ENCODE data around the gene ZNF592.

The ZNF592 gene

GRCh38 chr15:84765675-84766074 is 17.3 kb downstream of the ZNF592 start:
- H3K36me3 ChIP-seq (ENCODE audit: control insufficient read depth, insufficient read depth, low read length), result peaks cover 4% of the 10 kb centered on the region
- no peak overlapping the region for H3K9ac ChIP-seq (ENCODE audit: low read length)
- no peaks in the 10 kb centered on the region for H3K4me1 ChIP-seq (ENCODE audit: control insufficient read depth, insufficient read depth, low read length)
- no peaks in the 10 kb centered on the region for H3K27me3 ChIP-seq (ENCODE audit: control insufficient read depth, insufficient read depth, low read length)
- H3K4me3 ChIP-seq (ENCODE audit: low read length), result no peak overlapping the region
- no peak overlapping the region for H3K27ac ChIP-seq (ENCODE audit: low read depth, low read length)

- Histone ChIP-seq H3K4me1 (ENCODE audit: control insufficient read depth, insufficient read depth, low read length) (no peaks in the 10 kb centered on the region), H3K4me3 (ENCODE audit: low read length) (no peak overlapping the region), H3K27me3 (ENCODE audit: control insufficient read depth, insufficient read depth, low read length) (no peaks in the 10 kb centered on the region), H3K27ac (ENCODE audit: low read depth, low read length) (no peak overlapping the region), H3K36me3 (ENCODE audit: control insufficient read depth, insufficient read depth, low read length) (peaks cover 4% of the 10 kb centered on the region), H3K9ac (ENCODE audit: low read length) (no peak overlapping the region)
These were observed 18.2 kb downstream of the ZNF592 start for GRCh38 chr15:84766461-84767035.

GRCh38 chr15:84772031-84772430 is 23.6 kb downstream of the ZNF592 start:
- no peak overlapping the region for H3K27ac ChIP-seq (ENCODE audit: low read depth, low read length)
- H3K4me3 ChIP-seq (ENCODE audit: low read length), result no peak overlapping the region
- no peaks in the 10 kb centered on the region for H3K27me3 ChIP-seq (ENCODE audit: control insufficient read depth, insufficient read depth, low read length)
- no peak overlapping the region for H3K9ac ChIP-seq (ENCODE audit: low read length)
- no peaks in the 10 kb centered on the region for H3K4me1 ChIP-seq (ENCODE audit: control insufficient read depth, insufficient read depth, low read length)
- H3K36me3 ChIP-seq (ENCODE audit: control insufficient read depth, insufficient read depth, low read length), result no peaks in the 10 kb centered on the region

- Histone ChIP-seq H3K27ac (ENCODE audit: low read depth, low read length) (no peak overlapping the region), H3K9ac (ENCODE audit: low read length) (no peak overlapping the region), H3K27me3 (ENCODE audit: control insufficient read depth, insufficient read depth, low read length) (no peaks in the 10 kb centered on the region), H3K4me3 (ENCODE audit: low read length) (no peak overlapping the region), H3K4me1 (ENCODE audit: control insufficient read depth, insufficient read depth, low read length) (no peaks in the 10 kb centered on the region), H3K36me3 (ENCODE audit: control insufficient read depth, insufficient read depth, low read length) (no peaks in the 10 kb centered on the region)
These were observed 24.1 kb downstream of the ZNF592 start for GRCh38 chr15:84772467-84772866.

GRCh38 chr15:84773716-84774115 is 25.3 kb downstream of the ZNF592 start:
- no peaks in the 10 kb centered on the region for H3K36me3 ChIP-seq (ENCODE audit: control insufficient read depth, insufficient read depth, low read length)
- H3K9ac ChIP-seq (ENCODE audit: low read length), result no peak overlapping the region
- H3K4me3 ChIP-seq (ENCODE audit: low read length), result no peak overlapping the region
- no peaks in the 10 kb centered on the region for H3K27me3 ChIP-seq (ENCODE audit: control insufficient read depth, insufficient read depth, low read length)
- no peak overlapping the region for H3K27ac ChIP-seq (ENCODE audit: low read depth, low read length)
- no peaks in the 10 kb centered on the region for H3K4me1 ChIP-seq (ENCODE audit: control insufficient read depth, insufficient read depth, low read length)

GRCh38 chr15:84775867-84776449 is 27.6 kb downstream of the ZNF592 start:
- Histone ChIP-seq H3K9ac (ENCODE audit: low read length) (no peak overlapping the region), H3K36me3 (ENCODE audit: control insufficient read depth, insufficient read depth, low read length) (no peaks in the 10 kb centered on the region), H3K4me3 (ENCODE audit: low read length) (no peak overlapping the region), H3K27me3 (ENCODE audit: control insufficient read depth, insufficient read depth, low read length) (no peaks in the 10 kb centered on the region), H3K4me1 (ENCODE audit: control insufficient read depth, insufficient read depth, low read length) (no peaks in the 10 kb centered on the region), H3K27ac (ENCODE audit: low read depth, low read length) (no peak overlapping the region)

GRCh38 chr15:84778194-84778593 is 29.8 kb downstream of the ZNF592 start:
- Histone ChIP-seq H3K36me3 (ENCODE audit: control insufficient read depth, insufficient read depth, low read length) (peaks cover 10% of the 10 kb centered on the region), H3K4me3 (ENCODE audit: low read length) (no peak overlapping the region), H3K4me1 (ENCODE audit: control insufficient read depth, insufficient read depth, low read length) (no peaks in the 10 kb centered on the region), H3K9ac (ENCODE audit: low read length) (no peak overlapping the region), H3K27me3 (ENCODE audit: control insufficient read depth, insufficient read depth, low read length) (no peaks in the 10 kb centered on the region), H3K27ac (ENCODE audit: low read depth, low read length) (no peak overlapping the region)

GRCh38 chr15:84780492-84780891 is 32.1 kb downstream of the ZNF592 start:
- H3K36me3 ChIP-seq (ENCODE audit: control insufficient read depth, insufficient read depth, low read length), result peaks cover 31% of the 10 kb centered on the region

GRCh38 chr15:84781495-84781894 is 33.1 kb downstream of the ZNF592 start:
- Histone ChIP-seq H3K4me3 (ENCODE audit: low read length) (no peak overlapping the region), H3K36me3 (ENCODE audit: control insufficient read depth, insufficient read depth, low read length) (peaks cover 35% of the 10 kb centered on the region), H3K27ac (ENCODE audit: low read depth, low read length) (no peak overlapping the region), H3K4me1 (ENCODE audit: control insufficient read depth, insufficient read depth, low read length) (no peaks in the 10 kb centered on the region), H3K27me3 (ENCODE audit: control insufficient read depth, insufficient read depth, low read length) (no peaks in the 10 kb centered on the region), H3K9ac (ENCODE audit: low read length) (no peak overlapping the region)

More at GRCh38 chr15:84780492-84780891, 32.1 kb downstream of the ZNF592 start:
- no peaks in the 10 kb centered on the region for H3K4me1 ChIP-seq (ENCODE audit: control insufficient read depth, insufficient read depth, low read length)
- H3K9ac ChIP-seq (ENCODE audit: low read length), result no peak overlapping the region
- no peak overlapping the region for H3K27ac ChIP-seq (ENCODE audit: low read depth, low read length)
- no peaks in the 10 kb centered on the region for H3K27me3 ChIP-seq (ENCODE audit: control insufficient read depth, insufficient read depth, low read length)
- H3K4me3 ChIP-seq (ENCODE audit: low read length), result no peak overlapping the region

GRCh38 chr15:84782346-84782745 is 34.0 kb downstream of the ZNF592 start:
- Histone ChIP-seq H3K36me3 (ENCODE audit: control insufficient read depth, insufficient read depth, low read length) (peaks cover 39% of the 10 kb centered on the region), H3K4me3 (ENCODE audit: low read length) (no peak overlapping the region), H3K9ac (ENCODE audit: low read length) (no peak overlapping the region), H3K4me1 (ENCODE audit: control insufficient read depth, insufficient read depth, low read length) (no peaks in the 10 kb centered on the region), H3K27me3 (ENCODE audit: control insufficient read depth, insufficient read depth, low read length) (no peaks in the 10 kb centered on the region), H3K27ac (ENCODE audit: low read depth, low read length) (no peak overlapping the region)

GRCh38 chr15:84783493-84784251 is 35.3 kb downstream of the ZNF592 start:
- H3K36me3 ChIP-seq (ENCODE audit: control insufficient read depth, insufficient read depth, low read length), result peaks cover 40% of the 10 kb centered on the region
- H3K27ac ChIP-seq (ENCODE audit: low read depth, low read length), result no peak overlapping the region
- peaks cover 3% of the 10 kb centered on the region for H3K4me1 ChIP-seq (ENCODE audit: control insufficient read depth, insufficient read depth, low read length)
- no peak overlapping the region for H3K4me3 ChIP-seq (ENCODE audit: low read length)
- no peak overlapping the region for H3K9ac ChIP-seq (ENCODE audit: low read length)
- H3K27me3 ChIP-seq (ENCODE audit: control insufficient read depth, insufficient read depth, low read length), result no peaks in the 10 kb centered on the region

- peaks cover 3% of the 10 kb centered on the region for H3K4me1 ChIP-seq (ENCODE audit: control insufficient read depth, insufficient read depth, low read length)
- H3K4me3 ChIP-seq (ENCODE audit: low read length), result no peak overlapping the region
- peaks cover 40% of the 10 kb centered on the region for H3K36me3 ChIP-seq (ENCODE audit: control insufficient read depth, insufficient read depth, low read length)
- no peak overlapping the region for H3K27ac ChIP-seq (ENCODE audit: low read depth, low read length)
- H3K9ac ChIP-seq (ENCODE audit: low read length), result no peak overlapping the region
- no peaks in the 10 kb centered on the region for H3K27me3 ChIP-seq (ENCODE audit: control insufficient read depth, insufficient read depth, low read length)
These were observed 35.9 kb downstream of the ZNF592 start for GRCh38 chr15:84784262-84784661.

GRCh38 chr15:84785053-84785452 is 36.7 kb downstream of the ZNF592 start:
- Histone ChIP-seq H3K36me3 (ENCODE audit: control insufficient read depth, insufficient read depth, low read length) (peaks cover 40% of the 10 kb centered on the region), H3K4me3 (ENCODE audit: low read length) (no peak overlapping the region), H3K27ac (ENCODE audit: low read depth, low read length) (no peak overlapping the region), H3K4me1 (ENCODE audit: control insufficient read depth, insufficient read depth, low read length) (peaks cover 3% of the 10 kb centered on the region), H3K27me3 (ENCODE audit: control insufficient read depth, insufficient read depth, low read length) (no peaks in the 10 kb centered on the region), H3K9ac (ENCODE audit: low read length) (no peak overlapping the region)
